HG03060 (cell line): ENCODE results near the gene PPP2CA.
"Not testable (repeated sequence)": the region's sequence is repeated elsewhere in the genome, so short reads cannot be mapped to it uniquely, and the experiment has no call there.

Source experiments
- ATAC-seq: cut with Tn5 transposase; IDR thresholded peaks from one replicate; pipeline ENCODE4 v1.9.1; 2021; ENCODE audit warnings: low read depth, moderate number of reproducible peaks; ENCODE audit not compliant: unreplicated experiment

PPP2CA gene

DNA sequence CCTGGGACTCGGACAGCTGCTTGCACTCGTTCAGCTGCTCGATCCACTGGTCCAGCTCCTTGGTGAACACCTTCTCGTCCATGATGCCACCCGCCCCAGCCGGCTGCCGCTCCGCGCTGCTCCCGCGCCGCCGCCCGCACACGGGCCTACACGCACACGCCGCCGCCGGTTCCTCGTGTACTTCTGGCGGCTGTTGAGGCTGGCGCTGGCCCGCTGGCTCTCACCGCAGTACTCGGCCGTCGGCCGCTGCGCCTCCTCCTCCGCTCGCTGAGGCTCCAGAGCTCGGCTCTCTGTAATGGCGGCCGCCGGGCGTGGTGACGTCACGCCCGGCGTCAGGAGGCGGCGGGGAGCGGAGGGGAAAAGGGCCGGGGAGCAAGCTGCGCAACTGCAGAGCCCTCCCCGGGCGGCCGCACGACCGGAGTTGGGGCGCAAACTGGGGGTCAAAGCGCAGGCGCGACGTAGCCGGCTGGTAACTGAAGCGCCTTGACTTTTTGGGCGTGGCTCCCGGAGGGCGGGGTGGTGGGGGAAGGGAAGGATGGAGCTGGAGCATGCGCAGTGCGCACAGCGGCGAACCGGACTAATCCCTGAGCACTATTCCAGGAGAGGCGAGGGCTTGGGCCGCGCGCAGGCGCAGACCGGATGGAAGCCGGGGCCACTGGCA is at the start of gene PPP2CA:
TSS of gene PPP2CA (minus strand) at position 294 of the 661 bp plus-strand sequence. CDS start at position 82, 212 bp downstream.
- ATAC-seq = peak; percentile 58

- no peak for ATAC-seq
These were observed 47.9 kb upstream of the PPP2CA start for GRCh38 chr5:134273642-134274395.

GRCh38 chr5:134271059-134271458 is 45.2 kb upstream of the PPP2CA start:
- ATAC-seq = no peak

DNA sequence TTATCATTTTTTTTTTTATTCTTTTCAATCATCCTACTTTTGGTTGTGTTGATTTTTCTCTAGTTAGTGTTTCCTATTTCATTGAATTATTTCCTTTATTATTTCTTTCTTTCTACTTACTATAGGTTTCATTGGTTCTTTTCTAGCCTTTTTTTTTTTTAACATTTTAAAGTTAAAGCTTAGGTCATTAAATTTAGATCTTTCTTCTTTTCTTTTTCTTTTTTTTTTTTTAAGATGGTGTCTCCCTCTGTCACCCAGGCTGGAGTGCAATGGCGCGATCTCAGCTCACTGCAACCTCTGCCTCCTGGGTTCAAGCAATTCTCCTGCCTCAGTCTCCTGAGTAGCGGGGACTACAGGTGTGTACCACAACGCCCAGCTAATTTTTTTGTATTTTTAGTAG is 43.0 kb upstream of the PPP2CA start:
- ATAC-seq = no peak

- no peak for ATAC-seq
These were observed 42.2 kb upstream of the PPP2CA start for GRCh38 chr5:134268019-134268601.

- ATAC-seq = no peak
These were observed 41.6 kb upstream of the PPP2CA start for GRCh38 chr5:134267366-134268018.

GRCh38 chr5:134263801-134264200 is 37.9 kb upstream of the PPP2CA start:
- no peak for ATAC-seq

- not testable (repeated sequence) for ATAC-seq
These were observed 36.8 kb upstream of the PPP2CA start for GRCh38 chr5:134262629-134263028.

- no peak for ATAC-seq
These were observed 33.0 kb upstream of the PPP2CA start for GRCh38 chr5:134258896-134259295.

GRCh38 chr5:134257176-134257575 is 31.3 kb upstream of the PPP2CA start:
- no peak for ATAC-seq

- no peak for ATAC-seq
These were observed 29.7 kb upstream of the PPP2CA start for GRCh38 chr5:134255418-134256150.

DNA sequence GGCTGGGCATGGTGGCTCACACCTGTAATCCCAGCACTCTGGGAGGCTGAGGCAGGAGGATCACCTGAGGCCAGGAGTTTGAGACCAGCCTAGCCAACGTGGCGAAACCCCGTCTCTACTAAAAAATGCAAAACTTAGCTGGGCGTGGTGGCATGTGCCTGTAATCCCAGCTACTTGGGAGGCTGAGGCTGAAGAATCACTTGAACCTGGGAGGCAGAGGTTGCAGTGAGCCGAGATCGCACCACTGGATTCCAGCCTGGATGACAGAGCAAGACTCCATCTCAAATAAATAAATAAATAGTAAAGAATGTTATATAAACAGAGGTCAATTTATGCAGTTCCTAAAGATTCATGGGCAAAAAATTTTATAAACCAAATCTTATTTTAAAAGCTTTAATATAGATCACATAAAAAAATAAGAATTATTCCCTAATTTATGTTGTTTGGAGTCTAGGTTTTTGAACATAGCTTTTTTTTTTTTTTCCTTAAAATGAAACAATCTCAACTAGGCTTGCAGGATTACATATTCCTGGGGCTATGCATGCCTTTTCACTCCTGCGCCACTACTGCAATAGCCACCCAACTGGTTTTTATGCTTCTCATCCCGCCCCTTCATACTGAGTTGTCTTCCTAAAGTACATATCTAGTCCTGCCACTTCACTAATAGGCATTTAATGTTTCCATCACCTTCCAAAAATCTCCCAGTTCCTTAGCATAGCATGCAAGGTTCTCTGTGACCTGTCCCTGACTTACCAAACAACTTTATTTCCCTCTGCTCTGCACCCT is 27.7 kb upstream of the PPP2CA start:
- ATAC-seq = not testable (repeated sequence)

GRCh38 chr5:134252671-134253070 is 26.8 kb upstream of the PPP2CA start:
- no peak for ATAC-seq

DNA sequence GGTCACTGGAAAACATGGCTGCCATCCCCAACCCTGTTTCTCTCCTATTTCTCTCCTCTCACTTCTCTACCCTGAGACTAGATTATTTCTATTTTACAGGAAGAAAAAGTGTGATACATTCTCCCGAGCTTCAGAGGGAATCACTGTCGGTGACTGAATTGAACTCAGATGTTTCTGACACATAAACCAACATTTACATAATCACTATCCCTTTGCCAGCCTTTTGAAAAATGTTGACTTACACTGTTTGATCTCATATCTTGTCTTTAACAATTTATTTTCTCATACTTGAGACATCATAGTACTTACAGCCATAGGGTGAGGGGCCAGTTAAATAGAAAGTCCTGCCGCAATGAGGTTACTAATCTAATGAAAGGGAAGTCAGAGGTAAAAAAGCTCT is 25.1 kb upstream of the PPP2CA start:
- ATAC-seq = no peak

DNA sequence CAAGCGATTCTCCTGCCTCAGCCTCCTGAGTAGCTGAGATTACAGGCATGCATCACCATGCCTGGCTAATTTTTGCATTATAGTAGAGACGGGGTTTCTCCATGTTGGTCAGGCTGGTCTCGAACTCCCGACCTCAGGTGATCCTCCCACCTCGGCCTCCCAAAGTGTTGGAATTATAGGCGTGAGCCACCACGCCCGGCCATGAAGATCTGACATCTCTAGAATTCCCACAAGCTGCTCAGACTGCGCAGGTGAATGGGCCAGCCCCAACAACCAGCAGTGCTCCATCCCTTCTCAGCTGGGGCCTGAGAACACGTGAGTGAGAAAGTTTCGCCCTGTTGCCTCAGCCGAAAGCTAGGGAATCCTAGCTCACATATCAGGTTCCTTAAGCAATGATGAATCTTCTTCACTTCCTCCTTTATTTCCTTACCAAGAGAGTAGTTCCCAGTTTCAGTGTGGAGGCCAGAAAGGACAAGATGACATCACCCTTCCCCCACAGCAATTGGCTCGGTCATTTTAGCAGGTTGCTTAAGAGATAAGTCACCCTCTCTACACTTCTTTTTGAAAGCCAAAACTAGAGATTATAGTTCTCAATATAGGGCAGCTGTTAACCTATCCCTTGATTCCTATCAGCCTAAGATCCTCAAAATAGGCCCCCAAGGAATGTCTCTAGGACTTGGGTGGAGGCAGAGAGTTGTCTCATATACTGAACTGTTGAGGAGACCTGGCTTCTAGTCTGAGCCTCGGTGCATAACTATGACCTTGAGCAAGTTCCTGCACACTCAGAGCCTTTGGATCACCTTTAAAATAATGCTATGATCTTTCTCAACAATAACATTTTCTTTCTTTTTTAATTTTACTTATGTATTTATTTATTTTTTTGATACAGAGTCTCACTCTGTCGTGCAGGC is 23.9 kb upstream of the PPP2CA start:
- ATAC-seq = no peak

- no peak for ATAC-seq
These were observed 22.4 kb upstream of the PPP2CA start for GRCh38 chr5:134248256-134248655.

- no peak for ATAC-seq
These were observed 21.8 kb upstream of the PPP2CA start for GRCh38 chr5:134247428-134248224.
